ENCODE results near the gene DLG2.

DLG2 gene

GRCh38 chr11:85534806-85535205, 92.3 kb downstream of the DLG2 start:
- no peak for DNase-seq (ENCODE audit: low read depth in 1 of 2, low spot score in 1 of 2)
- no peaks in the 10 kb centered on the region for H3K27me3 ChIP-seq (ENCODE audit: insufficient read depth, poor library complexity, severe bottlenecking)
- H3K4me3 ChIP-seq (replicated peaks; ENCODE audit: insufficient read depth, low read length) = no peak overlapping the region
- TF ChIP-seq REST (IDR thresholded peaks at IDR 0.05; ENCODE audit: insufficient replicate concordance, low read depth) = no peak
- TF ChIP-seq POLR2AphosphoS5 (IDR thresholded peaks at IDR 0.05; ENCODE audit: low read depth) = no peak
- no peak for TF ChIP-seq SPI1 (IDR thresholded peaks at IDR 0.05; ENCODE audit: borderline replicate concordance, low read depth)
- no peak for TF ChIP-seq GABPA (IDR thresholded peaks at IDR 0.05; ENCODE audit: low read depth)
- TF ChIP-seq, protein P1, sequence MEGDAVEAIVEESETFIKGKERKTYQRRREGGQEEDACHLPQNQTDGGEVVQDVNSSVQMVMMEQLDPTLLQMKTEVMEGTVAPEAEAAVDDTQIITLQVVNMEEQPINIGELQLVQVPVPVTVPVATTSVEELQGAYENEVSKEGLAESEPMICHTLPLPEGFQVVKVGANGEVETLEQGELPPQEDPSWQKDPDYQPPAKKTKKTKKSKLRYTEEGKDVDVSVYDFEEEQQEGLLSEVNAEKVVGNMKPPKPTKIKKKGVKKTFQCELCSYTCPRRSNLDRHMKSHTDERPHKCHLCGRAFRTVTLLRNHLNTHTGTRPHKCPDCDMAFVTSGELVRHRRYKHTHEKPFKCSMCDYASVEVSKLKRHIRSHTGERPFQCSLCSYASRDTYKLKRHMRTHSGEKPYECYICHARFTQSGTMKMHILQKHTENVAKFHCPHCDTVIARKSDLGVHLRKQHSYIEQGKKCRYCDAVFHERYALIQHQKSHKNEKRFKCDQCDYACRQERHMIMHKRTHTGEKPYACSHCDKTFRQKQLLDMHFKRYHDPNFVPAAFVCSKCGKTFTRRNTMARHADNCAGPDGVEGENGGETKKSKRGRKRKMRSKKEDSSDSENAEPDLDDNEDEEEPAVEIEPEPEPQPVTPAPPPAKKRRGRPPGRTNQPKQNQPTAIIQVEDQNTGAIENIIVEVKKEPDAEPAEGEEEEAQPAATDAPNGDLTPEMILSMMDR (IDR thresholded peaks at IDR 0.05; ENCODE audit: insufficient read depth, low read length) = no peak
- H3K27ac ChIP-seq (replicated peaks) = no peak overlapping the region

DNA sequence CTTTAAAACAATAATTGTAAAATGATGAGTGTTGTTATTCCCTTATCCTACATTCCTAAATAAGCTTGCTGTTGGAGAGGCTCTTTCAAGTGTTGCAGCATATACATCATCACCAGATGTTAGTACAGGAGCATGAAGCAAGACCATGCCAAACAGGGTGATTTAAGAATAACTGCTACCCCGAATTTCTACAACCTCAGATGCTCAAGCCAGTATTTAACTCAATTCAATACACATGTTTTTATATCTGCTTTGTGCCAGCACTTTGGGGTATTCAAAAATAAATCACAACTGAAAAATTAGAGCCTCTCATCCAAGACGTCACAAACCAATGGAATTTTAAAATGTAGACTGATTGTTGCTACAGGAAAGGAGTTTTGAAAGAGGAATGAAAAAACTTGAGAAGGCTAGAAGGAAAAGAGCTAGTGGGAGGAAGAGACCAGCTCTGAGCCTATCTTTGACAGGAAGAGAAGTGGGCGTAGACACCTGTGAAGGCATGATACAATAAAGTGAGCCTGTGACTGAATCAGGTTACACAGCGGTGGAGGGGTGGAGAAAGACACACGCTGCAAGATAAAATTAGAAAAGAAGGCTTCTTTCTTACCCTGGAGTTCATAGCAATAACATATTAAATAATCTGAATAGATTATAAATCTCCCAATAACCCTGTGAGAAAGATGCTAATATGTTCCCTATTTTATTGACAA, 95.8 kb downstream of the DLG2 start:
- no peaks in the 10 kb centered on the region for H3K27me3 ChIP-seq (ENCODE audit: insufficient read depth, poor library complexity, severe bottlenecking)
- no peak overlapping the region for H3K4me3 ChIP-seq (replicated peaks; ENCODE audit: insufficient read depth, low read length)
- 0 out of 2 replicates have a peak overlapping the region, but pooled peaks have one; percentile 20 for H3K27ac ChIP-seq (replicated peaks)
- no peak for DNase-seq (ENCODE audit: low read depth in 1 of 2, low spot score in 1 of 2)
- TF ChIP-seq REST (IDR thresholded peaks at IDR 0.05; ENCODE audit: insufficient replicate concordance, low read depth) (no peak), POLR2AphosphoS5 (IDR thresholded peaks at IDR 0.05; ENCODE audit: low read depth) (no peak), SPI1 (IDR thresholded peaks at IDR 0.05; ENCODE audit: borderline replicate concordance, low read depth) (no peak), GABPA (IDR thresholded peaks at IDR 0.05; ENCODE audit: low read depth) (no peak)
- TF ChIP-seq, protein P1 (IDR thresholded peaks at IDR 0.05; ENCODE audit: insufficient read depth, low read length) = no peak

- DNase-seq (ENCODE audit: low read depth in 1 of 2, low spot score in 1 of 2) = peak in 1 of 2 experiments; percentile 4
- Histone ChIP-seq H3K27me3 (ENCODE audit: insufficient read depth, poor library complexity, severe bottlenecking) (no peaks in the 10 kb centered on the region), H3K27ac (replicated peaks) (0 out of 2 replicates have a peak overlapping the region, but pooled peaks have one; percentile 20), H3K4me3 (replicated peaks; ENCODE audit: insufficient read depth, low read length) (no peak overlapping the region)
- no peak for TF ChIP-seq POLR2AphosphoS5 (IDR thresholded peaks at IDR 0.05; ENCODE audit: low read depth)
- peak; percentile 31; the same call in 1 of the 2 replicates for TF ChIP-seq SPI1 (IDR thresholded peaks at IDR 0.05; ENCODE audit: borderline replicate concordance, low read depth)
Measured at GRCh38 chr11:85530634-85531033, 96.5 kb downstream of the DLG2 start.

DNA sequence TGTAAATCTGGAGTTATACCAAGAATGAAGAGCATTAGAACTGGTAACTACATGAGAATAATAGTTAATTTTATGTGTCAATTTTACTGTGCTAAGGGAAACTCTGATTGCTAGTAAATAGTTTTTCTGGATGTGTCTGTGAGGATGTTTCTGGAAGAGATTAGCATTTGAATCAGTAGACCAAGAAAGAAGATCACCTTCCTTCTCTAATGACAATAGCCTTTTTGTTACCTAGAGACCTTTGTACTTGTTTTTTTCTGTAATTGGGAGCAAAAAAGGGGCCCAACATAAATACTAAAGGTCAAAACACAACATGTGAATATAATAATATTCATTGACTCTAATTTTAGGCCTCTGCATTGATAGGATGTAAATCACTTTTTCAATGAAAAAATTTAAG, 100.6 kb downstream of the DLG2 start:
- no peak for DNase-seq (ENCODE audit: low read depth in 1 of 2, low spot score in 1 of 2)
- no peak for TF ChIP-seq REST (IDR thresholded peaks at IDR 0.05; ENCODE audit: insufficient replicate concordance, low read depth)
- no peak for TF ChIP-seq POLR2AphosphoS5 (IDR thresholded peaks at IDR 0.05; ENCODE audit: low read depth)
- Histone ChIP-seq H3K27ac (replicated peaks) (no peak overlapping the region), H3K27me3 (ENCODE audit: insufficient read depth, poor library complexity, severe bottlenecking) (no peaks in the 10 kb centered on the region), H3K4me3 (replicated peaks; ENCODE audit: insufficient read depth, low read length) (no peak overlapping the region)
